ENCODE measurements around the gene SYTL1. TPM values are rescaled to one million over a fixed set of nuclear protein-coding genes. Genes with fewer than 3 reads are reported as not detected.
A peak's percentile ranks its signal among the peaks of the same experiment; 100 is the strongest.
"Not testable (repeated sequence)": the region's sequence is repeated elsewhere in the genome, so short reads cannot be mapped to it uniquely, and the experiment has no call there.

Gene SYTL1
- total and polyA plus RNA-seq, 7 donors = 0.54 to 25.9 (median 2.4) TPM; not detected in 1

GRCh38 chr1:27383039-27383605, 41.3 kb downstream of the SYTL1 start, which contains the start of gene CD164L2:
CD164L2 (minus strand) TSS chr1:27383333; CDS start chr1:27383239, 94 bp downstream.
- 7 to 18% methylated on average over 43 of the region's 43 CpGs for WGBS, 2 donors
- no peak within 1 kb of the TSS for H3K27ac ChIP-seq
- H3K27me3 ChIP-seq = peaks cover 0 to 16% (median 12%) of the 10 kb centered on the region in 3 donors
- TF ChIP-seq, protein P1, sequence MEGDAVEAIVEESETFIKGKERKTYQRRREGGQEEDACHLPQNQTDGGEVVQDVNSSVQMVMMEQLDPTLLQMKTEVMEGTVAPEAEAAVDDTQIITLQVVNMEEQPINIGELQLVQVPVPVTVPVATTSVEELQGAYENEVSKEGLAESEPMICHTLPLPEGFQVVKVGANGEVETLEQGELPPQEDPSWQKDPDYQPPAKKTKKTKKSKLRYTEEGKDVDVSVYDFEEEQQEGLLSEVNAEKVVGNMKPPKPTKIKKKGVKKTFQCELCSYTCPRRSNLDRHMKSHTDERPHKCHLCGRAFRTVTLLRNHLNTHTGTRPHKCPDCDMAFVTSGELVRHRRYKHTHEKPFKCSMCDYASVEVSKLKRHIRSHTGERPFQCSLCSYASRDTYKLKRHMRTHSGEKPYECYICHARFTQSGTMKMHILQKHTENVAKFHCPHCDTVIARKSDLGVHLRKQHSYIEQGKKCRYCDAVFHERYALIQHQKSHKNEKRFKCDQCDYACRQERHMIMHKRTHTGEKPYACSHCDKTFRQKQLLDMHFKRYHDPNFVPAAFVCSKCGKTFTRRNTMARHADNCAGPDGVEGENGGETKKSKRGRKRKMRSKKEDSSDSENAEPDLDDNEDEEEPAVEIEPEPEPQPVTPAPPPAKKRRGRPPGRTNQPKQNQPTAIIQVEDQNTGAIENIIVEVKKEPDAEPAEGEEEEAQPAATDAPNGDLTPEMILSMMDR (IDR thresholded peaks at IDR 0.05) = no peak
- TF ChIP-seq POLR2AphosphoS5 (IDR thresholded peaks at IDR 0.05) (no peak), POLR2A (IDR thresholded peaks at IDR 0.05) (no peak), EP300 (IDR thresholded peaks at IDR 0.05) (no peak)
- peaks cover 0 to 6% (median 2%) of the 10 kb centered on the region in 4 donors for H3K4me1 ChIP-seq
- no peaks in the 10 kb centered on the region for H3K36me3 ChIP-seq
- H3K4me3 ChIP-seq = no peak within 1 kb of the TSS
- intact Hi-C loops (cut with DNase I) = no loop called here
- H3K9me3 ChIP-seq = no peaks in the 10 kb centered on the region
- no peak for DNase-seq

GRCh38 chr1:27383661-27384060, 41.8 kb downstream of the SYTL1 start:
- no peak for TF ChIP-seq EP300 (IDR thresholded peaks at IDR 0.05)
- Histone ChIP-seq H3K4me3 (no peak overlapping the region), H3K27ac (no peak overlapping the region), H3K4me1 (peaks cover 0 to 6% (median 2%) of the 10 kb centered on the region in 4 donors), H3K27me3 (peaks cover 0 to 16% (median 12%) of the 10 kb centered on the region in 3 donors), H3K9me3 (no peaks in the 10 kb centered on the region), H3K36me3 (no peaks in the 10 kb centered on the region)
- intact Hi-C loops (cut with DNase I) = no loop called here
- 82 to 91% methylated on average over 13 of the region's 13 CpGs for WGBS, 2 donors
- DNase-seq = no peak

DNA sequence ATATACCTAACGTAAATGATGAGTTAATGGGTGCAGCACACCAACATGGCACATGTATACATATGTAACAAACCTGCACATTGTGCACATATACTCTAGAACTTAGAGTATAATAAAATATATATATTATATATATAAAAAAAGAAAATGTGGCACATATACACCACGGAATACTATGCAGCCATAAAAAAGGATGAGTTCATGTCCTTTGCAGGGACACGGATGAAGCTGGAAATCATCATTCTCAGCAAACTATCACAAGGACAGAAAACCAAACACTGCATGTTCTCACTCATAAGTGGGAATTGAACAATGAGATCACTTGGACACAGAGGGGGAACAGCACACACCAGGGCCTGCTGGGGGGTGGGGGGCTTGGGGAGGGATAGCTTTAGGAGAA, 43.0 kb downstream of the SYTL1 start:
- 89 to 93% methylated on average over 3 of the region's 3 CpGs for WGBS, 2 donors
- H3K27ac ChIP-seq; H3K9me3 ChIP-seq; H3K36me3 ChIP-seq; intact Hi-C loops (cut with DNase I); H3K4me1 ChIP-seq; H3K4me3 ChIP-seq; DNase-seq: not testable (repeated sequence)
- H3K27me3 ChIP-seq = peaks cover 0 to 16% (median 12%) of the 10 kb centered on the region in 3 donors

DNA sequence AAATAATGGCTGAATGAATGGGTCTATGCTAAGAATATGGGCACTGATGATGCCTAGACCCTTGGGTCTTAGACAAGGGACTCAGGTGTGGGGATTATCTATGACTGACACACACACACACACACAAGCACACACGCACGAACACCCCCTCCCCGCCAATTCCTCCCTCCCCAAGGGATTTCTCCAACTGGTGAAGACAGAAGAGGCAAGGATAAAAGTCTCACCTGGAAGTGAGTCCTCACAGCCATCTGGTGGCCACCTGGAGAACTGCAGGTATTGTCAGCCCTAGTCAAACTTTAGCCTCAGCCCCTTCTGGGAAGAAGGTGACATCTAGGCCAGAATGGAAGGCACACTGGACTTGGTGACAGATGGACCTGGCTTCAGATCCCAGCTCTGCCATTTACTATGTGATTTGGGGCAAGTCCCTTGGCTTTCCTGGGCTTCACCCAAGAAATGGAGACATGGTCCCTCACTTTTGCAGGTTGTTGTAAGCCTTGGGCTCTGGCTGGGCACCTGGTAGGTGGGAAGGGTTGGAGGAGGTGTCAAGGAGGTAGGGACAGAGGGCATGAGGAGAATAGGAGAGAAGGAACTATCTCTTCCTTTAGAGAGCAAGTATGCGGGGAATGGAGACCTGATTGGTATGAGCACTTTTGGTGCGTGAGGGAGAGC, 46.6 kb downstream of the SYTL1 start:
- WGBS, 2 donors = 40 to 43% methylated on average over 5 of the region's 5 CpGs
- TF ChIP-seq POLR2A (IDR thresholded peaks at IDR 0.05) (no peak), POLR2AphosphoS5 (IDR thresholded peaks at IDR 0.05) (no peak)
- TF ChIP-seq, protein P1 (IDR thresholded peaks at IDR 0.05) = peak; percentile 83 to 91 (median 90)
- H3K27ac ChIP-seq = no peak overlapping the region
- no peaks in the 10 kb centered on the region for H3K36me3 ChIP-seq
- DNase-seq = no peak
- peaks cover 0 to 2% (median 2%) of the 10 kb centered on the region in 3 donors for H3K27me3 ChIP-seq
- peaks cover 0 to 21% (median 20%) of the 10 kb centered on the region in 4 donors for H3K4me1 ChIP-seq
- no peak overlapping the region for H3K4me3 ChIP-seq
- H3K9me3 ChIP-seq = no peaks in the 10 kb centered on the region
- intact Hi-C loops (cut with DNase I) = loop anchor here (1.0 to 2.0 kb wide), 2 partner anchors 32 to 86 kb away; no protein-coding TSS in a partner anchor

DNA sequence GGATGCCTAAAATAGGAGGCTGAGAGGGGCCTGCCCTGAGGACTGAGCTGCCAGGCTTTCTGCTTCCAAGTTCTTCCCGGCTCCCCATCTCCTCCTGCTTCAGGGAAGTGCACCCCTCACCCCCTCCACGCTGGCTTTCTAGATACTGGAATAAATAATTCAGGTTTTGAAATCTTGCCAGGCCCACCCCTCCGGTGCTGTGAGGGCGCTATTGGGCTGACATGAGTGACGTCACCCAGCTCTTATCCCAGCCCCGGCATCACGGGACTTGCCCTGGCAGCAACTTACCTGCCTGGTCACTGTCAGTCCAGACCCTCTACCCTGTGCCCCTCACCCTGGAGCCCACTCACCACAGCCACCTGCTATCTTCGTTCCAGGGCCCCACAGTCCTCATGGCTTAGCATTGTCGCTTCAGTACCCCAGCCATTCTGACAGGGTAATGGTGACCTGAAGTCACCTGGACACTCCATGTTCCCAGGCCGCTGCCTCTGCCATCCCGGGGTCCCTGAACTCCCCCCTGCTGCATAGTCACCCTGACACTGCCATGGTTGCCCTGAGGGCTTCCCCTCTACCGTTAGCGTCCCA, 49.8 kb downstream of the SYTL1 start:
- DNase-seq = peak; percentile 88
- TF ChIP-seq POLR2AphosphoS5 (IDR thresholded peaks at IDR 0.05) = peak in 1 of 4 donors; percentile 60
- no peak for TF ChIP-seq EP300 (IDR thresholded peaks at IDR 0.05)
- H3K4me1 ChIP-seq = peaks cover 0 to 28% (median 20%) of the 10 kb centered on the region in 4 donors
- H3K36me3 ChIP-seq = no peaks in the 10 kb centered on the region
- peak overlapping the region; percentile 24 to 78 (median 35) for H3K27ac ChIP-seq
- WGBS, 2 donors = 6 to 13% methylated on average over 13 of the region's 13 CpGs
- no peaks in the 10 kb centered on the region for H3K9me3 ChIP-seq
- H3K27me3 ChIP-seq = no peaks in the 10 kb centered on the region
- intact Hi-C loops (cut with DNase I) = loop anchor here (2.0 to 10.0 kb wide), 6 partner anchors 25 to 397 kb away; partner anchors contain the start of genes AHDC1, MAP3K6 and TRNP1
- H3K4me3 ChIP-seq = peak overlapping the region in 3 of 4 donors; percentile 41 to 53 (median 52)
